Glomerular visceral epithelial cell (primary cell): Measurements from ENCODE around the gene HOXA9.

Experiments used
- DNase-seq: peaks from one replicate; pipeline ENCODE4 v3.0.0-alpha.2; 2016; ENCODE audit errors: extremely low spot score

Gene HOXA9

GRCh38 chr7:27142580-27143022, 22.7 kb downstream of the HOXA9 start:
- DNase-seq, result no peak

DNA sequence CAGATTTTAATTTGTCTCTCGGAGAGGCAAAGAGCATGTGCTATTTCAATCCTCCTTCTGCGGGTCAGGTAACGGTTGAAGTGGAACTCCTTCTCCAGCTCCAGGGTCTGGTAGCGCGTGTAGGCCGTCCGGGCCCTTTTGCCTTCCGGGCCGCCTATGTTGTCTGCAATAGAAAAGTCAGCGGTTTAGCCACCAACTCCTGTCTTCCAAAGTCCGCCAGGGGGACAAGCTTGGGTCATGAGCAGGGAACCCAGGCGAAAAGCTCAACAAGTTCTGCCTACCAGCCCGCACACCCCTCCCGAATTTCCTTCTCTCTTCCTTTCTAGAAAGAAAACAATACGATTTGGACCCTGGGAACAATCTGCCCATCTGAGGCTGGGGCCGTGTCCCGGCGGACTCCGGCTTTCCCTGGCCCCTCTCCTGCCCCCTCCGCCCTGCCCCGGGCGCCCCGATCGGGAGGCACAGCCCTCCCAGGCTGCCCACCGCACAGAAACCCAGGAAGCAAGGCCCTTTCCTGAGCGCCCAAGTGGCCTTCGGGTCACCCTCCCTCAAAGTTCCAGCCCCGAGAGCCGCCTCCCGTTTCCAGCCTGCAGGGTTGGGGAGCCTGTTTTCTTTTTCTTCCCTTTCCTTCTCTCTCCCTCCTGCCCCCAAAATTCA, 23.3 kb downstream of the HOXA9 start:
- peak; percentile 64 for DNase-seq

DNA sequence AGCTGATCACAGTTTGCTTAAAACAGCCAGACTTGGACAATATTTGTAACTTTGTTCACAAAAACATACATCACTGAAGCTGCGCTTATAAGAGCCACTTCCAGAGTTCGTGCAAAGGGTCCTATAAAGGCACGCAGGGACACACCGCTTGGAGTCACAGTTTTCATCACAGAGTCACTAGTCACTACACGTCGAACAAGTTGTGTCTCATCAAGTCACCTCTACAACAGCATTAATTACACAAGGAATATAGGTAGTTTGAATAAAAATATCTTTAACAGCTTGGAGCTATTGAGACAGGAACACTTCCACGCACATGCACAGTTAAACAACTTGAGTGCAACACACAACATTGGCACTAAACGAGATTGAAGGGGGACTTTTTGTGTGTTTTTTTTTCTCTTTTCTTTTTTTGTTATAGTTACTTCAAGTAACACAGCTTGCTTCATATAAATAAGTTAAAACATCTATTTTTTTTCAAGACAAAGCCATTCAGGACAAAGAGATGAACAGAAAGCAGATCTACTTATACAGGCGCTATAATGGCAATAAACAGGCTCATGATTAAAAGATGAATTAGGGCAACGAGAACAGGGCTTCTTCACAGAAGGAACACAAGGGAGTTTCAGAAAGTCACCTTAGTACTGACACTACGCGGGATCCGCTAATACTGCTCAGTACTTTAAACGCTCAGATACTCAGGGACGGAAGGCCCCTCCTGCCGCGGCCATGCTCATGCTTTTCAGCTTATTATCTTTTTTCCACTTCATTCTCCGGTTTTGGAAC, 24.0 kb downstream of the HOXA9 start:
- DNase-seq, result no peak

GRCh38 chr7:27140126-27140857, 25.0 kb downstream of the HOXA9 start:
- no peak for DNase-seq

GRCh38 chr7:27139334-27140125, 25.8 kb downstream of the HOXA9 start:
- no peak for DNase-seq

GRCh38 chr7:27138985-27139333, 26.4 kb downstream of the HOXA9 start:
- no peak for DNase-seq

- no peak for DNase-seq
These were observed 26.9 kb downstream of the HOXA9 start for GRCh38 chr7:27138472-27138871.

- no peak for DNase-seq
These were observed 27.6 kb downstream of the HOXA9 start for GRCh38 chr7:27137640-27138315.

DNA sequence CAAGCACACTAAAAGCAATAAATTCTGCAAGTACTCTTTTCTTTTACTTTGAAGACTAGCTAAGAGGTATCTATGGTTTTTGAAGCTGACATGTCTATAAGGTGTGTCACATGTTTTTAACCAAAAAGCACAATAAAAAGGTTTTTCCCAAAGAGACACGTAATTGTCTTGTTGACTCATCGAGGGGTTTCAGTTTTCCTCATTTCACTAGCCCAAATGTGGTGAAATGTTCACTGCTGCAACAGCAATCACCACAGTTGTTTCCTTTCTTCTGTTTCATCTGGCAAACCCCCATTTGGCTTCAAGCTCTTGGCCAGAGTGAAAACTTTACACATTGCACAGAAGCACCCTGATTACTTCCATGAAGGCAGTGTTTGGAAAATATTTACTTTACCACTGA, 30.9 kb downstream of the HOXA9 start:
- DNase-seq, result peak; percentile 77

DNA sequence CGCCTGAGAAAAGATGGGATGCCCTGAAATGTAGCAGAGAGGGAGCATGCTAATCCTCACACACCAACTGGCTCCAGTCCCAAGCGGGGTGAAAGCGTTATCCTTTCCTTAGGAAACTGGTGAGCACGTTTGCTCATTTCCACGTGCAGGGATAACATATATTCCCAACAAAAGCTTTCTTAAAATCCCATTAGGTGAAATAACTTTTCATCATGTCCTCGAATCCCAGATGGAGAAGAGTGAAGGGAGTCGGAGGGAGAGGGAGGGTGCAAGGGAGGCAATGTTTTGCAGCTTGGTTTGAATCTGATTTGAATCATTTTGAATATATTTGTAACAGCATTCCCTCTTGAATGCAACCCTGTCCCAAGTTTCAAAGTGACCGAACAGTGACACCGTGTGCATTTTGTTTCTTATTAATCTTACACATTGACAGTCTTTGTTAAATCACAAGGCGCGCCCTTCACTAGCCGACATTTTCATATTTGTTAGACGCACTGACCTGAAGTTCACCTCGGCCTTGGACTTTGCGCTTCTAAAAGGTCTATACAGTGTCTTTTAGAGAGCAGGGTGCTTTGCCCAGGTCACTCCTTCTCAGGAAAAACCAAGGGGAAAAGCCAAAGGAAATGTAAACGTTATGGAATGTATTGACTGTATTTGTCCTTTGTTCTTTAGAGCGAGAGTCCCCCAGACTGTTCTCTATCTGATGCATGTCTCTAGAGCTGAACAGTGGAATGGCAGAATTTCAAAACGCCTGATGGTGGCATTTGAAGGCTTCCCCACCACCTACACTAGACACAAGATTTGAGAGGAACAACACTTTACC, 31.7 kb downstream of the HOXA9 start:
- no peak for DNase-seq

DNA sequence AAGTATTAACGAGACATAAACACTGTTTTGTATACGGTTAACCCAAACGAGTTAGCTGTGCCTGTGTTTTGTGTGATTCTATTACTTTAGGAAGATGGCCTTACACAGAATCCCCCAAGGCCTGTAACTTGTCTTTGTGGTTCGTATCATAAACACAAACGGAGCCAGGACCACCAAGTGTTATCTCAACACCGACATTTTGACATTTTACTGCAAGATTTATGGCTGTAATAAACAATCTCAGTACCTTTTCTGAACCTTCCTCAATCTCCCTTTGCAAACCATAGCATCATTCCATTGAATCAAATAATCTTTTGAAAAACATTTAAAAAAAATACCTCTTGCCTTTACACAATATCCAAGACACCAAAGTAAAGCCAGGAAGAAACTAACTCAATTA, 32.4 kb downstream of the HOXA9 start:
- no peak for DNase-seq

DNA sequence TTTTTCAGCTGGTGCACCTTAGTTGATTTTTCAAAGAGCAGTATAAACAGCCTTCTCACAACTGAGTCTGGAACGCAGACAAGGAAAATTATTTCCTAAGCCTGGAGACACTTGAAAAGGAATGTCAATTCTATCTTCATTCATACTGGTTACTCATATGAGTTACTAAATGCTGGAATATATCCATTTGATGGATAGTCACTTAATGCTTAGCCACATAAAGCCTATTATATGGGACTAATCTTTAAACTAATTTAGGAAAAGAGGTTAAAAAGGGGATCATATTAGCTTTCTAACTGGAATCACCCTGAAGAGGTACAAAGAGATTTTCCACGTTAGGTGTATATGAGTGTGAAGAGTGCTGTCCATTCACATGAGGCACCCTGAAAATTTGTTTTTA, 33.1 kb downstream of the HOXA9 start:
- no peak for DNase-seq

DNA sequence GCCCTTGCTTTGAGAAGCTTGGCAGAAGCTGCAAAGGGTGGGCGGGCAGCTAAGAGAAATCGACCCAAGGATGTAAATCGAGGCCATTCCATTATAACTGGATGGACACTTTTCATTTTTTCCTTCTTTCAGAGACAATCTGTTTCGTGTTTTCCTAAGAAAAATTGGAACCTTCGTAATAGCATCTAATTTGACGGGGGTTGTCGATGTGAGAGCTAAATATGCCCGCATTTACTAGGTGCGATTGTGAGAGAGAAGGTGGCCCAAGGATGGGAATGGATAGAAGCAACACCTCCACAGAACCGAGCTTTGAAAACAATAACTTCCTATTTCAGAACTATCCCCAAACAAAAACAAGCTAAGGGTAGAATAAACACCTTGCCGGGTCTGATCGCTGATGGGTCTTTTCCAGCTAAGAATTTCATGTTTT, 33.9 kb downstream of the HOXA9 start:
- no peak for DNase-seq

DNA sequence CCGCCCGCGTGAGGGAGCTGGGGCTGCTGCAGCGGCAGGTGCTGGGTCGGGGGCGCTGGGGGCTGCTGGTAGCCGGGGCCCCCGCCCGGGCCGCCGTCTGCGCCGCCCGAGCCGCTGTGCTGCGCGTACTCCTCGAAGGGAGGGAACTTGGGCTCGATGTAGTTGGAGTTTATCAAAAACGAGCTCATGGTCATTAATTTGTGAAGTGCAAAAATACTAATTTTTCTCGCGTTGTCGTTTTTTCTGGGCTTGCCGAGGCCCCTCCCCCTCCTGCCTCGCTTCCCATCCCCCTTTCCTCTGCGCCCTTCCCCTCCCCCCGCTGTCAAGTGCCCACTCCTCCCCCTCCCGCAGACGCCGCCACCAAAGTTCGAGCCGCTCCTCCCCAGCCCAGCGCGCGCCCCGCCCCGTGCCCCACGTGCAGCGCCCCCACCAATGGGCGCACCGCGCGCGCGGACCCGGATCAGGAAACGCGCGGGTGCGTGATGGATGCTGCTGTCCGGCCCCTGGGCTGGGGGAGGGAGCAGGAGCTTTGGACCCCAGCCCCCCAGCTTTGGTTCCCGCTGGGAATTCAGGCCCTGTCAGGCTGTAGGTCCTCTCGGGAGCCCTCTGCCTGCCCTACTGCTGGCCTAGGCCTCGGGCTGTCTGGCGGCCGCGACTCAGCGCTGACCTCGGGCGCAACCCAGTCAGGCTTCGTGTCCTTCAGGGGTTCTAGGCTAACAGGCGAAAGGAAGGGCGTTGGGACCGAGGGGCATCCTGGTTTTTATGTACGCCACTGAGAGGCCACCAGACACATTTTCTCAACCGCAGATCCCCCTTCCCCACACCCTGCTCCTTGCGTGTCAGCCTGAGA, 34.6 kb downstream of the HOXA9 start, which contains the start of gene HOXA4:
HOXA4 (minus strand) TSS at position 218 of the 850 bp plus-strand sequence; CDS start at position 194, 24 bp downstream.
- peak; percentile 91 for DNase-seq

DNA sequence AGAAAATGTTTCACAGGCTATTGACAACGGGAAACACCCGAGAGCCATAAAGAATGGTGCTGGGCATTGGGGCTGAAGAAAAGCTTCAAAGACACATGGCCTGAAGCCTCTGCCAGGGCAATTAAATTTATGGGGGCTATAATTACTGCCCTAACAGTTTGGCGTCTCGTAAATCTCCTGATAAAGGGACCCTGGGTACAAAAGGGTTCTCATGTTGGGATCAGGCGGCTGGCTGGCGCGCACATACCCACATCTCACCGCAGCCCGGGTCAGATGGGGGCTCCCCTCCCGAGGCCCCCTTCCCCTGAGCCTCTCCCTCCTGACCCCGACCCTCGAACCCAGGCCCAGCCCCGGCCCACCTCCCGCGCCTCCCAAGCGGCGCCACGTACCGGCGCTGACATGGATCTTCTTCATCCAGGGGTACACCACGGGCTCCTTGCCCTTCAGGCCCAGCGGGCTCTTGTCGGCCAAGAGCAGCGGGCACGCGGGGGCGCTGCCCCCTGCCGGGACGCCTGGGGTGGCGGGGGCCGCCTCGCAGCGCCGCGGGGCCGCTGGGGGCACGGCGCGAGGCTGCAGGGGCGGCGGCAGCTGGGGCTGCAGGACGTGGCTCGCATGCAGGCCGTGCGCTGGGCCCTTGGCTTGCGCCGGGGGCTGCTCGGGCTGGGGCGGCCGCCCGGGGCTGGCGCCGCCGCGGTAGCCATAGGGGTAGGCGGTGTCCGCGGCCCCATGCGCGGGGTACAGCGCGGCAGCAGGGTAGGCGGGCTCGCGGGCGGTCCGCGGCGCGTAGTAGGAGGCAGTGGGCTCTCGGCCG, 35.4 kb downstream of the HOXA9 start:
- DNase-seq, result peak; percentile 60

DNA sequence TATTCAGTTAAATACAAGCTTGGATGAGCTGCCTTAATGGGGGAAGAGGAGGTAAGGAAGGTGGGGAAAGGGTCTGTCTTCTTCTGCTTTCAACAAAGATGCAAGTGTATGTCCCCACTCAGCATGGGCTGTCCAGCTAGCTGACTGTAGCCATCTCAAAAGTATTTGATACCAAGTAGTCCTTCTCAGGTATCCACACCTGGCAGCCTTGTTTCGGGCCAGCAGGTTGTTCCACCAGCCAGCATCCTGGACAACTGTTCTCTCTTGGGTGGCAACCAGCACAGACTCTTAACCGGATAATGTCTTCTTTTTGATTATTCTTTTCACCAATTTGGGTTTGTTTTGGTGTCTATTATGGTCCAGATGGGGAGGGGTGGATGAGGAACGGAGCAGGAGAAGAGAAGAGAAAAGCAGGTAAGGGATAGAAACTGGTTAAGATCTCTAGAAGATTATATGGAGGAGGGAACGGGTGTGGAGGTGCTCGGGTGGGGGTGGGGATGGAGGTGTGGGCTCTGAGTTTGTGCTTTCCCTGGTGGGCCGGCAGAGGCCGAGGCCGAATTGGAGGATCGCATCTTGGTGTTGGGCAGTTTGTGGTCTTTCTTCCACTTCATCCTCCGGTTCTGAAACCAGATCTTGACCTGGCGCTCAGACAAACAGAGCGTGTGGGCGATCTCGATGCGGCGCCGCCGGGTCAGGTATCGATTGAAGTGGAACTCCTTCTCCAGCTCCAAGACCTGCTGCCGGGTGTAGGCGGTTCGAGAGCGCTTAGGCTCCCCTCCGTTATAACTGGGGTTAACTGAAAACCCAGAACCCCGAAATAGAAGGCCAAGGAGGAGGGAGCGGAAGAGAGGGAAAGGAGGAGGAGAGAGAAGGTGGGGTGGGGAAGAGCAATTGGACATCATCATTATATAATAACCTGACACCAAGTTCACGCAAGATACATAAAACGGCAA, 36.3 kb downstream of the HOXA9 start:
- DNase-seq, result no peak

- no peak for DNase-seq
These were observed 37.3 kb downstream of the HOXA9 start for GRCh38 chr7:27128034-27128433.
